NCI-H2107 treated with DMSO at 0.1 percent for 48 hours (cell line): Measurements from ENCODE around the gene DOP1B.
A peak's percentile ranks its signal among the peaks of the same experiment; 100 is the strongest.
"Not testable (repeated sequence)": the region's sequence is repeated elsewhere in the genome, so short reads cannot be mapped to it uniquely, and the experiment has no call there.

ENCODE experiments used
- DNase-seq: peaks from one replicate; lab custom pipeline; 2025; ENCODE audit not compliant: unreplicated experiment; lab: John Stamatoyannopoulos, UW

The DOP1B gene

GRCh38 chr21:36170823-36171222 is 14.2 kb downstream of the DOP1B start:
- no peak for DNase-seq

DNA sequence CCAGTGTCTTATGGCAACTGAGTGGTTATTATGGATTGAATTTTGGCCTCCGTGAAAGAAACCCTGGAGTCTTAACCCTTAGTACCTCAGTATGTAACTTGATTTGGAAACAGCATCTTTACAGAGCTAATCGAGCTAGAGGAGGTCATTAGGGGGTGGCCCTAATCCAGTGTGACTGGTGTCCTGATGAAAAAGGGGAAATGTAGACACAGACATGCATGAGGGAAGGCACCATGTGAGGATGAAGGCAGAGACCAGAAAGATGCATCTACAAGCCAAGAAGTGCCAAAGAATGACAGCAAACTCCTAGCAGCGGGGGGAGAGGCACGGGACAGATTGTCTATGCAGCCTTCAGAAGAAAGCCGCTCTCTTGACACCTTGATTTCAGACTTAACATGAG is 14.7 kb downstream of the DOP1B start:
- DNase-seq: no peak

GRCh38 chr21:36171741-36172331 is 15.2 kb downstream of the DOP1B start:
- no peak for DNase-seq

DNA sequence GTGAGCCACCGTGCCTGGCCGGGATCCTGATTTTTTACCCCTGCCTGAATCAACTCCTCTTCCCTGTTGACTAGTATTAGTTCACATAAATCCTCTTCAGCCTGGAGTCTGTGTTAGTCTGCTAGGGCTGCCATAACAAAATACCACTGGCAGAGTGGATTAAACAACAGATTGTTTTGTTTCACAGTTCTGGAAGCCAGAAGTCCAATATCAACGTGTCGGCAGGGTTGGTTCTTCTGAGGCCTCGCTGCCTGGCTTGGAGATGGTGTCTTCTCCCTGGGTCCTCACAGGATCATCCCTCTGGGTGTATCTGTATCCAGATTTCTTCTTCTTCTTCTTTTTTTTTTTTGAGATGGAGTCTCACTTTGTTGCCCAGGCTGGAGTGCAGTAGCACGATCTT is 18.2 kb downstream of the DOP1B start:
- DNase-seq: no peak

DNA sequence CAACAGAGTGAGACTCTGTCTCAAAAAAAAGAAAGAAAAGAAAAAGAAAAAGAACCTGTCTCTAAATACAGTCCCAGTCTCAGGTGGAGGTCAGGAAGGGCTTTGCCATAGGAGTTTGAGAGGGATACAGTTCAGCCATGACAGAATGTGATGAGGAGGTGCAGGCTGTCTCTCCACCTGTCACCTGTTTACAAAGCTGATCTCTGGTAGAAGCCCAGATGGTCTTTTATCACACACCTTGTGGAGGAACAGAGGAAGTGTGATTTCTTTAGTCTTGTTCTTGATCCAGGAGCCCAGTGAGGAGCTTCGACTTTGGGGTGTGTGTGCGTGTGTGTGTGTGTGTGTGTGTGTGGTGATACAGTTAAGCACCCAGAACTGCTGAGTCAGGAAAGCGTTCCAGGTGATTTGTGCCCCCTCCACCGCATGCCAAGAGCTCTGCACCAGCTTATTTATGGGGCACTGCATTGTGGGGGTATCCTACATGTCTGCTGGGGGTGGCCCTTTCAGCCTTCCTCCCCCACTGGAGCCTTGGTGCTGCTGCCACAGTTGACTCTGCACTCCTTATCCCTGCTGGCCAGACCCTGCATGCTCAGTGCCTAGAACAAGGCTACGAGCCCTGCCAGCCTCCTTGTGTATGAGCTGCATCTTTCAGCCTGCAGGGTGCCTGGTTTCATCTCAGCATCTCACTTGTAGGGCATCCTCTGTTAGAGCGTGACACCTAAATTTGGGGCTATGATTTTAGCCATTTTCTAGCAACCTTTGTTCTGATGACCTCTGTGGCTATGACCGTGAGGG is 19.3 kb downstream of the DOP1B start:
- no peak for DNase-seq

- no peak for DNase-seq
These were observed 21.7 kb downstream of the DOP1B start for GRCh38 chr21:36178349-36178748.

GRCh38 chr21:36179145-36179544 is 22.5 kb downstream of the DOP1B start:
- no peak for DNase-seq

DNA sequence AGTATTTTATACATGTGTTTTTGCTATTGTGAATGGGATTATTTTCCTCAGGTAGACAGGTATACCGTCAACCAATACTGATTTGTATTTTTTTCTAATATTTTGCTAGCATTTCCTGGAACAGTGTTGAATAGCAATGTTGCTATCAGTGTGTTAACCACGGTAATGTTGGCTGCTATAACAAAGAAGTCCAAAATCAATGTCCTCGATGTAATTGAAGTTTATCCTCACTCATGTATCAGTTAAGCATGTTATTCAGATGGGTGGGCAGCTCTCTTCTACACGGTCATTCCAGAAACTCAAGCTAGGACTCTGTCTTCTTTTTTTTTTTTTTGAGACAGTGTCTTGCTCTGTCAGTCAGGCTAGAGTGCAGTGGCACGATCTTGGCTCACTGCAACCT is 24.3 kb downstream of the DOP1B start:
- DNase-seq: no peak

DNA sequence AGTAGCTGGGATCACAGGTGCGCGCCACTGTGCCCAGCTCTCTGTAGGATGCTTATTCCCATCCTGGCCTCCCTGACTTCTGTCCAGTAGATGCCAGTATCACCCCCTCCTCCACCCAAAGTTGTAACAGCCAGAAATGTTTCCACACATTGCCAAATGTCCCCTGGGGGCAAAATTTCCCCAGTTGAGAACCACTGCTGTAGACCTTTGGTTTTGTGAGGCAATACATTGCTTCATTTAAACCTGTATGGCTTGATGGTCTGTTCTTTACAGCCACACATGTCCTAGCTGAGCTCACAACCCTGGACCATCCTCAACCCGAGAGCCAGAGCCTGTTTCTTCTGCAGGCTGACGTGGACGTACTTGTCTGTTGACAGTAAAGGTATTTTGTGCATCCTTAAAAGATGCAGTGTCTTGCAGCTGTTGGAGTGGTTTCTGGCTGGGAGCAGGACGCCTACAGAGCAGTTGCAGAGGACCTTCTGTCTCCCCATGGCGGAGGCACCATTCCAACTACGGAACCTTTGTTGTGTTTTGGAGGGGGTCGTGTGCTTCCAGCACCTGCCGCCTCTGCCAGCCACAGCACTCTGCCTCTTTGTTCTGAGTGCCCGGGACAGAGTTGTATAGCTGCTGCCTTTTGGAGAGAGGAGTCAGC is 26.6 kb downstream of the DOP1B start:
- DNase-seq: no peak

GRCh38 chr21:36184545-36184944 is 27.9 kb downstream of the DOP1B start:
- DNase-seq: no peak

- no peak for DNase-seq
These were observed 28.9 kb downstream of the DOP1B start for GRCh38 chr21:36185523-36185922.

- no peak for DNase-seq
These were observed 29.5 kb downstream of the DOP1B start for GRCh38 chr21:36186081-36186480.

DNA sequence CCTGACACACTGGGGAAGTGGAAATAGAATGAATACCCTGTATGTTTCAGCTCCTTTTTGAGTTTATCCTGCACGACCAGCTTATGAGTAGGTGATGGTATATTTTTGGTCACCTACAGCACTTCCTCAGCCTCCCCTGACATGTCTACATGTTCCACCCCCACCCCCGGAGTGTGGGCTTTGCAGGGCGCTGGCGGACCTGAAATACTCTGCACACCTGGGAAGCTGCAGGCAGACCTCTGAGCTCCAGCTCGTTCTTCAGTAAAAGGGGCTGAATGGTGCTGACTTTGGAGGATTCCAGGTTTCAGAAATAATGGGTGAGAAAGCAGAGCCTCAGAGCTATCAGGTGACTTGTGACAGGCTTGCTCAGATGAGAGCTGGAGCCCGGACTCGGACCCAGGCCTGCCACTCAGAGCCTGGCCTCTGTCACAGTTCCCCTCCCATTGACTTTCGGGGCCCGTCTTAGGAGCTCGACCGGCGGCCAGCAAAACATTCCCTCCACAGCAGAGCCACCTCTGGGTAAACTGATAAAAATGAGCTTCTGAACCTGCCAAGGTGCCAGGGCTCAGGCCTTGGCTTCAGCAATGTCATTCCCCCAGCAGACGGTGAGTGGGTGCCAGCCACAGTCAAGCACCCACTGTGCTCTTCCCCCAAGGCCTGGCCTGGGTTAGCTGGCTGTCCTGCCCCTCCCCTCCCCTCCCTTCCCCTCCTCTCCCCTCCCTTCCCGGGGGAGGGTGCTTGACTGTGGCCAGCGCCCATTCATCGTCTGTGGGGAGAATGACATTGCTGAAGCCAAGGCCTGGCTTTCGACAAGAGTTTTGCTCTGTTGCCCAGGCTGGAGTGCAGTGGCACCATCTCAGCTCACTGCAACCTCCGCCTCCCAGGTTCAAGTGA is 30.1 kb downstream of the DOP1B start:
- no peak for DNase-seq

DNA sequence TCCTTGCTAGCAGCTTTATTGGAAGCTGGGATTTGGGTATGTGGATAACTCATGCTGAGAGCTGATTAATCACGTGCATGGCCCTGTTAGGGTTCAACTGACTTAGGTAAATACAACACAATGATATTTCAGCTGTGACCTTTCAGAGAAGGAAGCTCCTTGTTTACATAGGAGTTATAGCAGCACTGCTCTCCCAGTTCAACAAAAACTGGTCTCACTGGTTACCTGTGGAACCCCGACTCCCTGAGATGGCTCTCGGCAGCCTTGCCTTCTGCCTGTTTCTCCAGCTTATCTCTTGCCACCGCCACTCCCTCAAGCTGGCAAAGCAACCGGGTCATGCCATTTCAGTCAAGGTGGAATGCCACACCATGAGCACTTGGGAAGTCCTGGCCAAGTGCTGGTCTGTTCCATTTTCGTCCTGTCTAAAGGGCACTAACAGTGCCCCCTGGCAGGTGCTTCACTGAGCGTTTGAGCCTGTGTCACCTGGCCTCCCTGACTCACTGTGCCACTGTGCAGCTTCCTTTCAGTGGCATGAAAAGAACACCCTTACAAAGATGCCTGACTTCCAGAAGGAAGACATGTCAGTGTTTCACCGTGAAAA is 31.6 kb downstream of the DOP1B start:
- DNase-seq: peak; percentile 71

DNA sequence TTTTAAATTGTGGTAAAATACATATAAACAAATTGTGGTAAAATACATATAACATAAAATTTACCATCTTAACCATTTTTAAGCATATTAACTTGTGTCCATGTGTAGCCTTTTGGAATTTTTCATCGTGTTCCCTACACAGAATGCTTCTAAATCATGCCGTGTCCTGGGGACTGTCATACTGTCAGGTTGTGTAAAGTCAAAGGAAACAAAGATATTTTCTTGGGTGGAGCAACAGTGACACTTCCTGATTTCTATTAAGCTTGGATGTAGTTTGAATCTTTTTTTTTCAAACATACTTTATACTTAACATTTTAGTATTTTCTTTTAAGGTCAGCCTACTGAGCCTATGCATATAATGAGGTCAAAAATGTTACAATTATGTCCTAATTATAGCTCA is 32.3 kb downstream of the DOP1B start:
- no peak for DNase-seq

DNA sequence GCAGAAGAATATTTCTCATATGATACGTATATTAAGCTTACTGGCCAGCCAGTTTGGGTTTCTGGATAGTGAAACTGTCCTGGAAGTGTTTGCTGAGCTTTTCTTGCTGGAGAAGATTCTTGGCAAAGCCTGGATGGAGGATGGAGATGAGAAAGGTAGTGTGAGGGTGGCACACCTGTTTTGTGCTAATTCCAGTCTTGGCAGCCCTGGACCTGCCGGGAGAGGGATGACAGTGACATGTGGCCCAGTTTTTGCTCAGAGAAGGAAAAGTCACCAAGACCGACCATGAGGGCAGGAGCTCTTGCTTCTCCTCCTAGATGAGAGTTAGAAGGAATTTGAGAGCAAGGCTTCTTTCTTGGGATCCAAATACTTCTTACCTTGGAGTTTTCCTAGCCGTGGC is 34.1 kb downstream of the DOP1B start:
- no peak for DNase-seq

DNA sequence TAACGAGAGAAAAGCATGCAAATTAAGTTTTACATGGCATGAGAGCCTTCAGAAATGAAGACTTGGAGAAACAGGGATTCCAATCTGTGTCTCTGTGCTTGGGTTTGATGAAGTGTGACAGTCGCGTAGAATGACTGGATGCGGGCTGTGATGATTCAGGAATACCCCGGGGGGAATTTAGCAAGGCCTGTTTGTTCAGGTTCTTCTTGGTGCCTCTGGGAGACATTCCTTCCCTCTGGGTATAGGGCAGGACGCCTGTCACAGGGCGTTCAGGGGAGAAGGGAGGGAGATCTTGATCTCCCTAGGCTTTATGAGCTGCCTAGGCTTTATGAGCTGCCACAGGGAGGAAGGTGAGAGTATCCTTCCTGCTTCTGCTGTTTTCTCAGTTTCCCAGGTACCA is 36.6 kb downstream of the DOP1B start:
- DNase-seq: no peak

- DNase-seq: no peak
These were observed 37.4 kb downstream of the DOP1B start for GRCh38 chr21:36194024-36194423.

GRCh38 chr21:36195613-36196012 is 39.0 kb downstream of the DOP1B start:
- DNase-seq: no peak

DNA sequence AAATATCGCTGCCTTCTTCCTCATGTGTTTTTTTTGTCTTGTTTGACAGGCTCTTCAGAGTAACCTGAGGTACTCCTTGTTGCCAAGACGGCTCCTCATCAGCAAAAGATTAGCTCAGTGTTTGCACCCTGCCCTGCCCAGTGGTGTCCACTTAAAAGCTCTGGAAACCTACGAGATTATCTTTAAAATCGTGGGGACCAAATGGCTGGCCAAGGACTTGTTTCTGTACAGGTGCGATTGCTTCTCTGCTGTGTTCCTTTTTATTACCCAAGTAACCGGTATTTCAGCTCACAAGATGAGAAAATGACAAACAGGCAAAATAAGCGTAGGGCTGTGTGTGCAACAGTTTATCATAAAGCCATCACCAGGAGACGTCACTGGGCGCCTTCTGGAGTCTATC is 42.4 kb downstream of the DOP1B start:
- DNase-seq: no peak

DNA sequence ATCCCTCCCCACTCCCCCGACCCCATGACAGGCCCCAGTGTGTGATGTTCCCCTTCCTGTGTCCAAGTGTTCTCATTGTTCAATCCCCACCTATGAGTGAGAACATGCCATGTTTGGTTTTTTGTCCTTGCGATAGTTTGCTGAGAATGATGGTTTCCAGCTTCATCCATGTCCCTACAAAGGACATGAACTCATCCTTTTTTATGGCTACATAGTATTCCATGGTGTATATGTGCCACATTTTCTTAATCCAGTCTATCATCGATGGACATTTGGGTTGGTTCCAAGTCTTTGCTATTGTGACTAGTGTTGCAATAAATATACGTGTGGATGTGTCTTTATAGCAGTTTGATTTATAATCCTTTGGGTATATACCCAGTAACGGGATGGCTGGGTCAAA is 43.0 kb downstream of the DOP1B start:
- DNase-seq: not testable (repeated sequence)
